ENCODE measurements around the gene TMEM97. TPM values are rescaled to one million over a fixed set of nuclear protein-coding genes. Genes with fewer than 3 reads are reported as not detected.

TMEM97 gene
- total and polyA plus RNA-seq, 9 of the 15 experiments (the other 6 are each of a cell fraction or from before 2014, with no cell fraction given): 34.6 to 121 (median 76.0) TPM

- TF ChIP-seq ZNF41 (CRISPR knock-in tag; conservative IDR thresholded peaks at IDR 0.05) (no peak), OTX1 (CRISPR knock-in tag; IDR thresholded peaks at IDR 0.05) (no peak), ZBTB2 (IDR thresholded peaks at IDR 0.05) (no peak; the same call in 1 of the 2 replicates), CBFB (CRISPR knock-in tag; IDR thresholded peaks at IDR 0.05) (no peak), GATAD2A (IDR thresholded peaks at IDR 0.05) (peak; percentile 8), TGIF2 (CRISPR knock-in tag; IDR thresholded peaks at IDR 0.05) (no peak), CBX2 (IDR thresholded peaks at IDR 0.05; ENCODE audit: insufficient read depth, low read length, poor library complexity, severe bottlenecking) (no peak), PTRF (tag; IDR thresholded peaks at IDR 0.05) (no peak), USF1 (CRISPR knock-in tag; IDR thresholded peaks at IDR 0.05) (no peak), IRF2 (CRISPR knock-in tag; IDR thresholded peaks at IDR 0.05) (no peak), NELFE (IDR thresholded peaks at IDR 0.05; ENCODE audit: insufficient read depth, insufficient read length) (no peak), CSDE1 (IDR thresholded peaks at IDR 0.05) (no peak), NFIC (IDR thresholded peaks at IDR 0.05) (no peak), AFF4 (CRISPR knock-in tag; IDR thresholded peaks at IDR 0.05) (no peak), DPF2 (IDR thresholded peaks at IDR 0.05) (peak; percentile 48), ZFX (CRISPR knock-in tag; IDR thresholded peaks at IDR 0.05) (peak; percentile 53; the same call in 1 of the 2 replicates)
- TF ChIP-seq, protein P1, sequence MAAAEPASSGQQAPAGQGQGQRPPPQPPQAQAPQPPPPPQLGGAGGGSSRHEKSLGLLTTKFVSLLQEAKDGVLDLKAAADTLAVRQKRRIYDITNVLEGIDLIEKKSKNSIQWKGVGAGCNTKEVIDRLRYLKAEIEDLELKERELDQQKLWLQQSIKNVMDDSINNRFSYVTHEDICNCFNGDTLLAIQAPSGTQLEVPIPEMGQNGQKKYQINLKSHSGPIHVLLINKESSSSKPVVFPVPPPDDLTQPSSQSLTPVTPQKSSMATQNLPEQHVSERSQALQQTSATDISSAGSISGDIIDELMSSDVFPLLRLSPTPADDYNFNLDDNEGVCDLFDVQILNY (CRISPR knock-in tag; IDR thresholded peaks at IDR 0.05): no peak
- TF ChIP-seq, protein P2, sequence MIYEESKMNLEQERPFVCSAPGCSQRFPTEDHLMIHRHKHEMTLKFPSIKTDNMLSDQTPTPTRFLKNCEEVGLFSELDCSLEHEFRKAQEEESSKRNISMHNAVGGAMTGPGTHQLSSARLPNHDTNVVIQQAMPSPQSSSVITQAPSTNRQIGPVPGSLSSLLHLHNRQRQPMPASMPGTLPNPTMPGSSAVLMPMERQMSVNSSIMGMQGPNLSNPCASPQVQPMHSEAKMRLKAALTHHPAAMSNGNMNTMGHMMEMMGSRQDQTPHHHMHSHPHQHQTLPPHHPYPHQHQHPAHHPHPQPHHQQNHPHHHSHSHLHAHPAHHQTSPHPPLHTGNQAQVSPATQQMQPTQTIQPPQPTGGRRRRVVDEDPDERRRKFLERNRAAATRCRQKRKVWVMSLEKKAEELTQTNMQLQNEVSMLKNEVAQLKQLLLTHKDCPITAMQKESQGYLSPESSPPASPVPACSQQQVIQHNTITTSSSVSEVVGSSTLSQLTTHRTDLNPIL (CRISPR knock-in tag; IDR thresholded peaks at IDR 0.05): no peak
Measured at GRCh38 chr17:28317099-28317965, 1.7 kb upstream of the TMEM97 start (continued).

All from K562 (cell line).